ENCODE data around the gene MYO3B. TPM values are rescaled to one million over a fixed set of nuclear protein-coding genes. Genes with fewer than 3 reads are reported as not detected.

The MYO3B gene
- polyA plus RNA-seq, 1 of the 3 experiments (the other 2 are of a cell fraction), result not detected

- Histone ChIP-seq H3K4me2 (no peak overlapping the region), H3K4me1 (ENCODE audit: control insufficient read depth in 1 of 2, insufficient read depth in 2 of 2, low read depth in 1 of 2, low read length in 1 of 2) (peaks cover 9 to 28% of the 10 kb centered on the region in 2 experiments; a peak in 3 of 4 replicates), H3K79me2 (ENCODE audit: insufficient read depth) (no peaks in the 10 kb centered on the region), H3K4me3 (ENCODE audit: low read depth in 2 of 2, low read length in 1 of 2) (no peak overlapping the region), H3K36me3 (replicated peaks in 1 of 2; ENCODE audit: control insufficient read depth in 1 of 2, insufficient read depth in 2 of 2, low read length in 1 of 2) (no peaks in the 10 kb centered on the region), H2AFZ (ENCODE audit: low read depth) (peak overlapping the region; percentile 35; the same call in 1 of the 2 replicates), H3K9ac (no peak overlapping the region), H3F3A (replicated peaks; ENCODE audit: insufficient read depth) (no peaks in the 10 kb centered on the region), H3K9me2 (no peaks in the 10 kb centered on the region), H3K27ac (ENCODE audit: low read depth in 2 of 2, low read length in 1 of 2) (no peak overlapping the region), H3K9me3 (no peaks in the 10 kb centered on the region), H4K20me1 (ENCODE audit: insufficient read depth) (no peaks in the 10 kb centered on the region), H3K27me3 (ENCODE audit: insufficient read depth) (no peaks in the 10 kb centered on the region)
- ChIA-PET CTCF (interaction anchor here (1.2 kb wide), 1 partner anchor 167 kb away, joined by 3 read pairs; no protein-coding TSS in a partner anchor), POLR2A (no interaction called here)
- no peak for DNase-seq
- WGBS (ENCODE audit: low lambda C conversion rate), result 97% methylated on average over 3 of the region's 3 CpGs
- TF ChIP-seq USF1 (IDR thresholded peaks at IDR 0.05; ENCODE audit: borderline replicate concordance, low read depth) (no peak), SMC3 (IDR thresholded peaks at IDR 0.05; ENCODE audit: low read depth, low read length) (no peak), TEAD4 (IDR thresholded peaks at IDR 0.05; ENCODE audit: borderline replicate concordance, insufficient read depth) (no peak), REST (IDR thresholded peaks at IDR 0.05; ENCODE audit: low read depth, low read length) (no peak), CHD2 (IDR thresholded peaks at IDR 0.05; ENCODE audit: low read length, partially characterized antibody) (no peak), GABPA (IDR thresholded peaks at IDR 0.05; ENCODE audit: low read depth) (no peak), IRF3 (IDR thresholded peaks at IDR 0.05; ENCODE audit: low read depth, low read length) (no peak), NFIC (IDR thresholded peaks at IDR 0.05; ENCODE audit: borderline replicate concordance) (no peak), SIN3A (IDR thresholded peaks at IDR 0.05; ENCODE audit: borderline replicate concordance, low read depth, low read length) (no peak), USF2 (IDR thresholded peaks at IDR 0.05; ENCODE audit: borderline replicate concordance, low read depth, low read length) (no peak)
Measured at GRCh38 chr2:170156592-170156991, 21.4 kb upstream of the MYO3B start.

Measured in SK-N-SH (cell line).